Pancreas (tissue), 10 donors: ENCODE measurements around the gene EDC3. TPM values are rescaled to one million over a fixed set of nuclear protein-coding genes. Genes with fewer than 3 reads are reported as not detected.
A peak's percentile ranks its signal among the peaks of the same experiment; 100 is the strongest.
"Not testable (repeated sequence)": the region's sequence is repeated elsewhere in the genome, so short reads cannot be mapped to it uniquely, and the experiment has no call there.

Experiments used
- ATAC-seq, 4 donors: fragments of 200-7000 bp; cut with Tn5 transposase; one replicate each; pipeline versions ENCODE4 v1.8.0 to v1.9.1; 2020; ENCODE audit warnings: mild to moderate bottlenecking in 4 of 4, moderate library complexity in 4 of 4
- DNase-seq, 6 donors: peaks; one replicate each; pipeline ENCODE4 v3.0.0-alpha.2; 2020
- FAIRE-seq: peaks from 2 replicates; lab custom pipeline; 2012; peaks lifted over from hg19 to GRCh38; lab: Jason Lieb, UNC
- H3K27ac ChIP-seq, 4 donors: fragments of 200-600 bp; sonication (generic); 1 replicate in 3 of 4; 2 replicates in 1 of 4; pipeline versions ENCODE4 v1.5.0 to v1.8.0; 2020
- H3K27me3 ChIP-seq, 4 donors: fragments of 200-600 bp; one replicate each; pipeline ENCODE4 v1.8.0; 2021
- H3K36me3 ChIP-seq, 3 donors: fragments of 200-600 bp; sonication (generic) in 1 of 3; one replicate each; pipeline versions ENCODE4 v1.5.0 to v1.8.0; 2020 to 2021
- H3K4me1 ChIP-seq, 3 donors: fragments of 200-600 bp; one replicate each; pipeline ENCODE4 v1.8.0; 2021
- H3K4me3 ChIP-seq, 4 donors: fragments of 200-600 bp; sonication (generic) in 2 of 4; one replicate each; pipeline versions ENCODE4 v1.5.0 to v1.8.0; 2020 to 2021
- H3K9me3 ChIP-seq, 4 donors: fragments of 200-600 bp; one replicate each; pipeline ENCODE4 v1.8.0; 2021
- WGBS, 2 donors: extraction: QIAGEN DNeasy Blood & Tissue Kit; methylation state at CpG; one replicate each; pipeline ENCODE4 v1.1.7; 2013; 5-methylcytosine and 5-hydroxymethylcytosine counted together
- intact Hi-C, 3 donors: fragments of 100-400 bp; cut with DNase I; formaldehyde crosslinking; loops; one replicate each; pipeline versions ENCODE4 v1.11.1 to v1.14.2; 2022
- polyA plus RNA-seq, 2 donors: library from polyadenylated mRNA; stranded (reverse); fragments of 200-250 nt; gene quantifications; one replicate each; pipeline ENCODE4 v1.2.3, GENCODE V29; 2013
- total RNA-seq, 6 donors: library from RNA; stranded (reverse); fragmentation: NEBNext Ultra II Directional in 4 of 6; extraction: Animal tissue kit (Norgen Biotek cat#: 25700) in 4 of 6; gene quantifications; one replicate each; pipeline versions ENCODE4 v1.2.1 to v1.2.4, GENCODE V29; 2021 to 2023
- TF ChIP-seq, protein P1 (sequence below), 4 donors: fragments of 200-600 bp; sonication (generic) in 3 of 4; IDR thresholded peaks; one replicate each; pipeline versions ENCODE4 v1.5.0 to v1.8.0; 2021; ENCODE audit warnings: antibody characterized with exemption in 4 of 4
- donor health status: healthy with polysubstance abuse.
- donor health status: DM: no; HTN: no; CAD: no; lungs with moderate emphysema.
- donor health status: DM: no; HTN: no; CAD: no.
- donor health status: control.
- donor health status: control.
- donor health status: Bipolar disorder and iron deficiency.
- donor health status: DM: yes; HTN: yes; CAD: no.
- donor health status: DM: no; HTN: no; CAD: no.
- donor health status: DM: no; HTN: no; CAD: no.
- donor health status: DM: yes; HTN: yes; CAD: no.

Gene EDC3
- total and polyA plus RNA-seq, 8 donors = 7.6 to 19.5 (median 11.5) TPM

- Histone ChIP-seq H3K36me3 (peaks cover 0 to 3% (median 0%) of the 10 kb centered on the region in 3 donors), H3K4me1 (peaks cover 16 to 30% (median 23%) of the 10 kb centered on the region in 3 donors), H3K9me3 (no peaks in the 10 kb centered on the region), H3K27me3 (no peaks in the 10 kb centered on the region), H3K27ac (peak overlapping the region in 2 of 4 donors; percentile 28 to 63), H3K4me3 (no peak overlapping the region)
- TF ChIP-seq, protein P1, sequence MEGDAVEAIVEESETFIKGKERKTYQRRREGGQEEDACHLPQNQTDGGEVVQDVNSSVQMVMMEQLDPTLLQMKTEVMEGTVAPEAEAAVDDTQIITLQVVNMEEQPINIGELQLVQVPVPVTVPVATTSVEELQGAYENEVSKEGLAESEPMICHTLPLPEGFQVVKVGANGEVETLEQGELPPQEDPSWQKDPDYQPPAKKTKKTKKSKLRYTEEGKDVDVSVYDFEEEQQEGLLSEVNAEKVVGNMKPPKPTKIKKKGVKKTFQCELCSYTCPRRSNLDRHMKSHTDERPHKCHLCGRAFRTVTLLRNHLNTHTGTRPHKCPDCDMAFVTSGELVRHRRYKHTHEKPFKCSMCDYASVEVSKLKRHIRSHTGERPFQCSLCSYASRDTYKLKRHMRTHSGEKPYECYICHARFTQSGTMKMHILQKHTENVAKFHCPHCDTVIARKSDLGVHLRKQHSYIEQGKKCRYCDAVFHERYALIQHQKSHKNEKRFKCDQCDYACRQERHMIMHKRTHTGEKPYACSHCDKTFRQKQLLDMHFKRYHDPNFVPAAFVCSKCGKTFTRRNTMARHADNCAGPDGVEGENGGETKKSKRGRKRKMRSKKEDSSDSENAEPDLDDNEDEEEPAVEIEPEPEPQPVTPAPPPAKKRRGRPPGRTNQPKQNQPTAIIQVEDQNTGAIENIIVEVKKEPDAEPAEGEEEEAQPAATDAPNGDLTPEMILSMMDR (IDR thresholded peaks at IDR 0.05) = no peak
- no peak for FAIRE-seq
- intact Hi-C loops = no loop called here
- 89 to 93% methylated on average over 8 of the region's 8 CpGs for WGBS, 2 donors
- no peak for ATAC-seq
- no peak for DNase-seq
Measured at GRCh38 chr15:74663303-74664027, 32.4 kb downstream of the EDC3 start.

GRCh38 chr15:74662064-74662860 is 33.6 kb downstream of the EDC3 start:
- FAIRE-seq (no peak), DNase-seq (no peak), ATAC-seq (peak; percentile 51 to 79 (median 64))
- no peak overlapping the region for H3K4me3 ChIP-seq
- intact Hi-C loops = no loop called here
- peaks cover 16 to 31% (median 23%) of the 10 kb centered on the region in 3 donors for H3K4me1 ChIP-seq
- TF ChIP-seq, protein P1 (IDR thresholded peaks at IDR 0.05) = no peak
- no peaks in the 10 kb centered on the region for H3K36me3 ChIP-seq
- no peak overlapping the region for H3K27ac ChIP-seq
- 41 to 49% methylated on average over 4 of the region's 4 CpGs for WGBS, 2 donors
- no peaks in the 10 kb centered on the region for H3K27me3 ChIP-seq
- H3K9me3 ChIP-seq = no peaks in the 10 kb centered on the region

GRCh38 chr15:74661280-74661679 is 34.5 kb downstream of the EDC3 start:
- H3K27me3 ChIP-seq, FAIRE-seq, DNase-seq, H3K27ac ChIP-seq, H3K4me3 ChIP-seq, H3K36me3 ChIP-seq, ATAC-seq, H3K9me3 ChIP-seq, intact Hi-C loops: not testable (repeated sequence)
- peaks cover 16 to 34% (median 23%) of the 10 kb centered on the region in 3 donors for H3K4me1 ChIP-seq
- whole genome bisulfite sequencing, 2 donors = 94 to 98% methylated on average over 8 of the region's 8 CpGs

GRCh38 chr15:74657846-74658245 is 38.0 kb downstream of the EDC3 start:
- no peak for FAIRE-seq
- no peaks in the 10 kb centered on the region for H3K36me3 ChIP-seq
- H3K27me3 ChIP-seq = no peaks in the 10 kb centered on the region
- 49 to 71% methylated on average over 3 of the region's 3 CpGs for WGBS, 2 donors
- peaks cover 4 to 23% (median 22%) of the 10 kb centered on the region in 3 donors for H3K4me1 ChIP-seq
- TF ChIP-seq, protein P1 (IDR thresholded peaks at IDR 0.05) = no peak
- no peak for DNase-seq
- H3K27ac ChIP-seq = no peak overlapping the region
- no peak for ATAC-seq
- H3K9me3 ChIP-seq = no peaks in the 10 kb centered on the region
- H3K4me3 ChIP-seq = no peak overlapping the region
- intact Hi-C loops = no loop called here

- no peaks in the 10 kb centered on the region for H3K36me3 ChIP-seq
- H3K27me3 ChIP-seq = no peaks in the 10 kb centered on the region
- peak in 1 of 4 donors; percentile 38 for ATAC-seq
- no peak overlapping the region for H3K4me3 ChIP-seq
- no peak for FAIRE-seq
- no peaks in the 10 kb centered on the region for H3K9me3 ChIP-seq
- no peak overlapping the region for H3K27ac ChIP-seq
- H3K4me1 ChIP-seq = peaks cover 4 to 18% (median 18%) of the 10 kb centered on the region in 3 donors
- WGBS, 2 donors = 49 to 66% methylated on average over 6 of the region's 6 CpGs
- TF ChIP-seq, protein P1 (IDR thresholded peaks at IDR 0.05) = no peak
- DNase-seq = no peak
- intact Hi-C loops = no loop called here
Measured at GRCh38 chr15:74656935-74657535, 38.8 kb downstream of the EDC3 start.
